GM18873 (cell line): Measurements from ENCODE around the gene LZTR1.
A peak's percentile ranks its signal among the peaks of the same experiment; 100 is the strongest.

Experiments used
- ATAC-seq: cut with Tn5 transposase; IDR thresholded peaks from one replicate; pipeline ENCODE4 v1.9.1; 2021; ENCODE audit warnings: mild to moderate bottlenecking, moderate library complexity, moderate number of reproducible peaks; ENCODE audit not compliant: unreplicated experiment, low FRiP score

The LZTR1 gene

DNA sequence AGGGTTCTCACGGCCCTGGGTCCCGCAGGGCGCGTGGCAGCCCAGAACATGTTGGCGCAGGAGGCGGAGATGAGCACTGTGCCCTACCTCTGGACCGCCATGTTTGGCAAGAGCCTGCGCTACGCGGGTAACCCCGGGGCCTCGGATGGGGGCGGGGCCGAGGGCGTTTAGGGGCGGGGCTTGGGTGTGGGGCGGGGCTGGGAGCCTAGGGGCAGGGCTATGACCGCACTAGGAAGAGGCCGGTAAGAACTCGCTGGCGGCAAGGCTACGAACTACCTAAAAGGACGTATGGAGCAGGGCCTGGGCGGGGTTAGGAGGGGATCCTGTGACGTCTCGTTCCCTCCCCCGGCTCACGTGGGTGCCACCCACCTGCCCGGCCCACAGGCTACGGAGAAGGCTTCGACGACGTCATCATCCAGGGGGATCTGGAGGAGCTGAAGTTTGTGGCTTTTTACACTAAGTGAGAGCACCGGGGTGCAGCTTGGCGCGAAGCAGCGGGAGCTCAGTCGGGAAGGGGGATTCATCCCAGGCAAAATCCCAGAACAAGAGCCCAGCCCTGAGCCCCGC, 2.8 kb upstream of the LZTR1 start:
- no peak for ATAC-seq

DNA sequence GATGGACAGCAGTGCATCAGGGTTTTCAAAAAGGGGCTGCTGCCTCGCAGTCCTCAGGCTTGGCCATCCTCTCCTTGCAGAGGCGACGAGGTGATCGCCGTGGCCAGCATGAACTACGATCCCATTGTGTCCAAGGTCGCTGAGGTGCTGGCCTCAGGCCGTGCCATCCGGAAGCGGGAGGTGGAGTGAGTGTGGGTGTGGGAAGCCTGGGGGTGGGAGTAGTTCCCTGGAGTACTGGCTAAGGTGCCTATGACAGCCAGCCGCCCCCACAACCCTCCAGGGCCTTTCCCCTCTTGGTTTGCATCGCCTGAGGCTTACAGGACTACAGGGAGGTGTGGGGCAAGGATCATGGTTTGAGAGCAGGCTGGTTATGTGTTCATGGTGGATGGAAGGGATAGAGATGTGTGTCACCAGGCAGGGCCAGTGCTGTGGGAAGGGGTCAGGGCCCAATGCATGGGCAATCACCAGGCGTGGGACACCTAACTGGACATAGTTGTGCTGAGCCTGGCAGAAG, 2.1 kb upstream of the LZTR1 start:
- no peak for ATAC-seq

DNA sequence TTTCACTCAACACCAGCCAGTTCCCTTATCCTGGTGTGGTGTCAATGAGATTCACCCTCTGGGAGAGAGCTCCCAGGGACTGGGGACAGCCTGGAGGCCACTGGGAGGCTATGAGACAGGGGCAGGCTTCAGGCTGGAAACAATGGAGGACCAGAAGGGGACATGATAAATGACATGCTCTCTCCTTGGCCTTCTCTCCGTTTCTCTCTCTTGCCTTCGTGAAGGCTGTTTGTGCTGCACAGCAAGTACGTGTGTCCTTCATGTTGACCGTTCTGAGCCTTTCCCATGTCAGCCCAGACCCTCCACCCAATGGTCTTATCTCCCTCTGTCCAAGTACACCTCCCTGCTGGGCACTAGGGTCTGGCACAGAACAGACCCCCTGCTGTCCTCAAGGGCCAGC, 1.6 kb upstream of the LZTR1 start:
- no peak for ATAC-seq

DNA sequence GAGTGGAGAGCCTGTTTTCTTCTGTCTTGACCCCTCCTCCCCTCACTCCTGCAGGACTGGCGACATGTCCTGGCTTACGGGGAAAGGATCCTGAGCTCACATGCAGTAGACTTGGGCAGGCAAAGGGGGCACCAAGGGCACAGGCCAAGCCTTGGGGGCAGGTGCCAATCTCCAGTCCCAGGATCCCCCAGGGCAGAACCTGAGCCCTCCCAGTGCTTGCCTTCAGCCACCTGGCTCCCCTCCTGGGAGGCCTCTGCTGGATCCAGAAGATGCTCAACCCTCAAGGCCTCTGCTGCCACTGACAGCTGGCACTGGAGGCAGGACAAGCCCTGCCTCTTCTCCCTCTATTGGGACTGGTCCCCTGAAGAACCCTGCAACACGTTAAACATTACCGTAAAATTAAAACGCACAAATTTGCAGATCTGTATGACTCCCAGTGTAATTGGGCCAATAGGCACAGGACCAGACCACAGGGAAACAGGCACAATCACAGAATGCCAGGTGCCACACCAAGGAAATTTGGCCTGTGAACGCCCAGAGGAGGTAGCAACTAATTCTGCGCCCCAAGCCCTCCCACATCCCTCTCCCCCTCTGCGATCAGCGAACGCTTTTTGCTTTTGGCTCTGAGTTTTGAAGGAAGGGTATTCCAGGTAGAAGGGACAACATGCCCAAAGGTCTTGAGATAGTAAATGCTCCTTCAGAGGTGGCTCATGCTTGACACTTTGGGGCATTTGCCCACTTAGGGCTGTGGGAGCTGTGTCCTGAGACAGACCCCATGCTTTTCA, 967 bp upstream of the LZTR1 start:
- no peak for ATAC-seq

DNA sequence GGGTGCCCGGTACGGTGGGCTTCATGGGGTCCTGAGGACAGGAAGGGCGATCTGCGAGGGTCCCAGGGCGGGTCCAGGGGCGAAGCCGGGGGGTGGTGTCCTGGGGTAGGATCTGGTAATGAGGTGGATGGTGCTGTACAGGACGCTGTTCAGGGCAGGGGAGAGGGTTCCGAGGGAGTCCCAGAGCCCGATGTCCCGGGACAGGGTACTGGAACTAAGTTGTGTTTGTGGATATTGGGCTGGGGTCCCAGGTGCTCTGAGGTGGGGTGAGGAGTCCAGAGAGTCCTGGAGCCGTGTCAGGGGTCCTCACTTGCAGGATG, 426 bp downstream of the LZTR1 start:
- ATAC-seq = peak; percentile 11

DNA sequence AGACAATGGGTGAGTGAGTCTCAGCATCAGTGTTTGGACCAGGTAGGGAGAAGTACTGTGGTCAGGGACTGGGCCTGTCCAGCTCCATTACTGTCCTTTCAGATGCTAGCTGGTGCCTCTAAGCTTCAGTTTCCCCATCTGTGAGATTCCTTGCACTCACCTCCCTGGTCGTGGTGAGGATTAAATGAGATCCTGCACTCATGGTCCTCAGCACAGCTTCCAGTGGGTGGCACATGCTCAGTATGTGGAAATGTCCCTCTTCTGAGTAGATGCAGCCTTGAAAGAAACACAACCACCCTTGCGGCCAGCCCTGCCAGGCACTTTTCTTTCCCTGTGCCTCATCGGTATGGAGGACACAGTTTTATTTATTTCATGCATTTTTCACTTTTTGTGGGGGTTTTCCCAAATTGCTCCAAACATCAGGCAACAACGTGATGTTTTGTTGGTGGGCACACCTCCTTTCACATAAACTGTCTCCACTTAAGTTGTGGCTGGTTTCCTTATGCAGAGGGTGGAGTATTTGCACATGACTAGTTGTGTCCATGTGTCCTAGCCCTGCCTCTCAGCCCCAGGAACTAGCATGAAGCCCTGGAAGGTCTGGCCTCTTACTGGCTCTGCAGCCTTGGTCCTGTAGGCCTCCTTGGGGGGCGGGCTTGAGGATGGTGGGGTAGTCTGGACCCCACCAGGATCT, 1.1 kb downstream of the LZTR1 start:
- ATAC-seq = no peak

DNA sequence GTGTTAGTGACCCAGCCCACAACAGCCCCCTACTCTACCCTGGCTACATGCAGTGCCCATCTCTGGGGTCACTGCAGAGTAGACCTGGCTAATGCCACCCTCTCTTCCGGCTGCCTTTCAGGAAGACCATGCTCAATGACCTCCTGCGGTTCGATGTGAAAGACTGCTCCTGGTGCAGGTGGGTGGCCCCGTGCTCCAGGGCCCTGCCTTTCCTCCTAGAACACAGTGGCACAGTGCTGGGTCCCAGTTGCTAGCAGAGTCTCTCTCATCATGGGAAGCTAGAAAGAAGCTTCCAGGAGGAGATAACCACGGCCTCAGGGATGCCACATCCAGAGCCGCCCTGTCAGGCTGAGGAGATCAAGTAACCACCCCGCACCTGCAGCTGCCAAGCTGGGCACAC, 3.6 kb downstream of the LZTR1 start:
- ATAC-seq = no peak

DNA sequence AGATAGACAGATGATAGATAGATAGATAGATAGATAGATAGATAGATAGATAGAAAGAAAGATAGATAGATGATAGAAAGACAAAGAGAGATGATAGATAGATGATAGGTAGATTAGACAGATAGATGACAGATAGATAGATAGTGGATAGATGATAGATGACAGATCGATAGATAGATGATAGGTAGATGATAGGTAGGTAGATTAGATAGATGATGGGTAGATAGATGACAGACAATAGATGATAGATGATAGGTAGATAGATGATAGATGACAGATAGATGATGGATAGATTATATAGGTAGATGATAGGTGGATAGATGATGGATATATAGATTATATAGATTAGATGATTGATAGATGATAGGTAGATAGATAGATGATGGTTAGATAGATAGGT, 4.3 kb downstream of the LZTR1 start:
- ATAC-seq = no peak

DNA sequence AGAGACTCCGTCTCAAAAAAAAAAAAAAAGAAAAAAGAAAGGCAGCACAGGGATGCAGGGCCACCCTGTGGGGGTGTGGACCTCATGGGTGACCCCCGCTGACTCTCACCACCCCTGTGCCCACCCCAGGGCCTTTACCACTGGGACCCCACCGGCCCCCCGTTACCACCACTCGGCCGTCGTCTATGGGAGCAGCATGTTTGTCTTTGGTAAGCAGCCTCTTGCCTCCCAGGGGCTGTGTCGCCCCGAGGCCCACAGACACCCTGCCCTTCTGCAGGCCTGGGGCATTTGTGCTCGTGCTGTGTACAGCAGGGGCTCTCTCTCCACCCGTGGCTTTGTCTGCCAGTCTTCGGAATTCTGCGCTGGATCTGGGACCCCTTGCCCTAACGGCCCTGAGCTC, 5.3 kb downstream of the LZTR1 start:
- no peak for ATAC-seq

DNA sequence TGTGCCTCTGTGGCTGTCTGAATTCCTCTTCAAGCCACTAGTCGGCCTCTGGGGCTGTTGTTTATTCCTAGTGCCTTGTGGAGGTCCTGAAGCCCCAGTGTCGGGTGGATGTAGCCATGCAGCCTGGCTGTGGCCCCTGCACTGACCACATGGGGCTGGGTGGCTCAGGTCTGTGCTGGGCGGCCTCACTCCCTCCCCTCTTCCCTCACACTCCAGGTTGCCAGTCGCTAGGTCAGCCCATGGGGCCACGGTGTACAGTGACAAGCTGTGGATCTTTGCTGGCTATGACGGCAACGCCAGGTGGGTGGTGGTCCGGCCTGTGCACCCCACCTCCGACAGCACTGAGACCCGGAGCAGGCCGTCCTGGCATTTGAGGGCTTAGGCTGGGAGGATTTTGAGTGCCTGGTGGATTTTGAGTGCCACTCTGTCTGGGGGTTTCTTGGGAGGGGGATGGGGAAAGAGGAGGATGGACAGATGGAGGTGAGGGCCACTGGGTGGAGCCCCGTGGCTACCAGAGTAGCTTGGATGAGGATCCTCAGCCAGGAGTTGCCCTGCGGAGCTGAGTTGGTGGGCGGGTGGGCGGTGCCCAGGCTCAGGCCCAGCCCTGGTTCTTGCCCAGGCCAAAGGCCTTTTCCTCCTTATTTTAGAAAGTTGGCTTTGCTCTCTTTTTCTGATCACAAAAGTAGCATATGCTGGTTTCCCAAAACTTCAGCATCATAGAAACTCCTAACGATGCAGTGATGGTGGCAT, 6.7 kb downstream of the LZTR1 start:
- ATAC-seq = no peak

DNA sequence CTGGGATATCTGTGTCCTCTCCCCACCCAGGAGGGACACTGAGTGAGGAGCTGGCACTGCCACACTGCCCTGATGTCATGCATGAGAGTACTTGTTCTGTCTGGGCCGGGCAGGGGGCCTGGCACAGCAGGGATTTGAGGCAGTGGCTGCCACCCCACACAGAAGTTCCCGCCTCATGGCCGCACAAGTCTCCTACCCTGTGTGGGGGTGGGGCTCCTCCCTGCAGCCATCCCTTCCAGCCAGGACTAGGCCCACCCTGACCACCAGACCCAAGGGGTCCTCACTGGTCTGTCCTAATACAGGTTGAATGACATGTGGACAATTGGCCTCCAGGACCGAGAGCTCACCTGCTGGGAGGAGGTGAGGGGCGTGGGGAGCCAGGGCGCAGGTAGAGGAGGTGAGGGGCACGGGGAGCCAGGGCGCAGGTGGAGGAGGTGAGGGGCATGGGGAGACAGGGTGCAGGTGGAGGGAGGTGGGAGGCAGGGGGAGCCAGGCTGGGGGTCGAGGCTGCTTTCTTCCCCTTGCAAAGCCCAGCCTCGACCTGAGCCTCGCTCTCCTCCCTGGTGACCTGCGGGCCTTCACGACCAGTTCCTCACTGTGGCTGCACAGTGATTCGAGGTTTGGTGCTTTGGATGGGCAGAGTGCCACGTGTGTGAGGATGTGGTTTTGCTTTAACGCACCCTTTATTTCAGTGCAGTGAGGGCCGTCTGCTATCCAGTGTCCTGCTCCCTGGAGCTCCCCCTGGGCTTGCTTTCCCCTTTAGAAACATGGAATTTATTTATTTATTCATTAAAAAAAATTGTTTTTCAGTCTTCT, 7.4 kb downstream of the LZTR1 start:
- ATAC-seq = no peak

DNA sequence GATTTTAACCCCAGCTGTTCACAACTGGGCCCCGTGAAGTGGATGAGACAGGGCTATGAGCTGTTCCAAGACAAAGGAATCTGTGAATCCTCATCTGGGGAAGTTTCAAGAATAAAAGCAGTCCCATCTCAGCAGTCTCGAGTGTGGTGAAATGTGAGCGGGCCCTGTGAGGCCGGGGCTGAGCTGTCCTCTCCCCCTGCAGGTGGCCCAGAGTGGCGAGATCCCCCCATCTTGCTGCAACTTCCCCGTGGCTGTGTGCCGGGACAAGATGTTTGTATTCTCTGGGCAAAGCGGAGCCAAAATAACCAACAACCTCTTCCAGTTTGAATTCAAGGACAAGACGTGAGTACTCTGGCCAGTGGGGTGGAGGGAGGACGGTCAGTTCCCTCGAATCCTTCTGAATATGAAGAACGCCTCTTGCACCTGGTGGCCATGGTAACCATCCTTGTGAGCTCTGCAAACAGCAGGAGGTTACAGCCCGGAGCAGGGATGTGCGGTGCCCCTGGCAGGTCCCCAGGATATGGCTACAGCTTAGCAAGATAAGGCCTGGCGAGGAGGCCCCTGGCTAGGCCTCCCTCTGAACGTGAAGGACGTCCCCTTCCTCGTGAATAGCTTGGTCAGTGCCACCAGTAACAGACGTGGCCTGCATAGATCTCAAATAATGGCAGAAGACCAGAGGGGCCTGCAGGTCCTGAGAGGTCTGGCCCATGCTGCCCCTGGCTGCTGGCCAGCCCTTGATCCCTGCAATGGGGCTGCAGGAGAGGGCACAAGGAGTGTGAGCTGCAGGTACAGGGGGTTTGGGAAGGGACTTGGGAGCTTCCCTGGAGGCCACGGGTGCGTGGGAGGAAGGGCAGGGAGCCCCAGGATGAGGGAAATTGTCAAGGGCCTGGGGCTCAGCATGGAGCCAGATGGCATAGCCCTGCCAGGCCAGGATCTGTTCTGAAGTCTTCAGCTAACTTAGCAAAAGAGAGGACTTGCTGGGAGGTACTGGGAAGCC, 8.4 kb downstream of the LZTR1 start:
- no peak for ATAC-seq

DNA sequence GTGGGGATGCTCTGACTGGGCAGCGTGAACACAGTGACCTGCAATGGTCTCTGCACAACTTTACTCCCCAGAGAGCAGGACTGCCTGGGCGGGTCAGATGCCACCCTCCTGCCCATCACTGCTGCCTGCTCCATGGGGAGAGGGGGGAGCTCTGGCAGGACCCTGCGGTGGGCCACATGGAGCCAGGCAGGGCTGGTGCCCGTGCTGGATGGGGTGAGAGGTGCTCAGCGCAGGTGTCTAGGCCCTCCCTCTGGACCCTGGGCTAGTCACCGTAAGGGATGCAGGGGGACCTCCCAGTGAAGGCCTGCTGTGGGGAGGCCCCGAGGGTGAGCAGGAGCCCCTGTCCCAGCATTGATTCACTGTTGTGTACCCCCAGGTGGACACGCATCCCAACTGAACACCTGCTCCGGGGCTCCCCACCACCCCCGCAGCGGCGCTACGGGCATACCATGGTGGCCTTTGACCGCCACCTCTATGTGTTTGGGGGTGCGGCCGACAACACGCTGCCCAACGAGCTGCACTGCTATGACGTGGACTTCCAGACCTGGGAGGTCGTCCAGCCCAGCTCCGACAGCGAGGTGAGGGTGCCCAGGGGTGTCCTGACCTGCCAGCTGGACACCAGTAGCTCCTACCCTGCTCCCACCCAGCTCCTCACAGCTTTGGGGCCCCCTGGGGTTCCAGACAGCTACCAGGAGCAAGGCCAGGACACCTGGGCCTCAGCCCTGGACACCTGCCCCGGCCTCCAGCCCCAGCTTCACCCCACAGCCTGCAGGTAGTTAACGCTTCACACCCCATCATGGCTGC, 9.4 kb downstream of the LZTR1 start:
- ATAC-seq = no peak

DNA sequence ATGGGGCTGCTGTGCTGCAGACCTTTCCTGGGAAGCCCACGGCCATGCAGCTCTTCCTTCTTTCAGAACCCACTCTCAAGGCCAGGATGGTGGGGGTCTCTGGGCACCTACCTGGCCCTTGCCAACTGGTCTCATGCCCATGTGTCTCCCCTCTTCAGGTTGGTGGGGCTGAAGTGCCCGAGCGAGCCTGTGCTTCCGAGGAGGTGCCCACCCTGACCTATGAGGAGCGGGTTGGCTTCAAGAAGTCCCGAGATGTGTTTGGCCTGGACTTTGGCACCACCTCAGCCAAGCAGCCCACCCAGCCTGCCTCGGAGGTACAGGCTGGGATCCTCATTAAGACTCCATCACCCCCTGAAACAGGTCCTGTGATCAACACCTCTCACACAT, 10.0 kb downstream of the LZTR1 start:
- no peak for ATAC-seq

DNA sequence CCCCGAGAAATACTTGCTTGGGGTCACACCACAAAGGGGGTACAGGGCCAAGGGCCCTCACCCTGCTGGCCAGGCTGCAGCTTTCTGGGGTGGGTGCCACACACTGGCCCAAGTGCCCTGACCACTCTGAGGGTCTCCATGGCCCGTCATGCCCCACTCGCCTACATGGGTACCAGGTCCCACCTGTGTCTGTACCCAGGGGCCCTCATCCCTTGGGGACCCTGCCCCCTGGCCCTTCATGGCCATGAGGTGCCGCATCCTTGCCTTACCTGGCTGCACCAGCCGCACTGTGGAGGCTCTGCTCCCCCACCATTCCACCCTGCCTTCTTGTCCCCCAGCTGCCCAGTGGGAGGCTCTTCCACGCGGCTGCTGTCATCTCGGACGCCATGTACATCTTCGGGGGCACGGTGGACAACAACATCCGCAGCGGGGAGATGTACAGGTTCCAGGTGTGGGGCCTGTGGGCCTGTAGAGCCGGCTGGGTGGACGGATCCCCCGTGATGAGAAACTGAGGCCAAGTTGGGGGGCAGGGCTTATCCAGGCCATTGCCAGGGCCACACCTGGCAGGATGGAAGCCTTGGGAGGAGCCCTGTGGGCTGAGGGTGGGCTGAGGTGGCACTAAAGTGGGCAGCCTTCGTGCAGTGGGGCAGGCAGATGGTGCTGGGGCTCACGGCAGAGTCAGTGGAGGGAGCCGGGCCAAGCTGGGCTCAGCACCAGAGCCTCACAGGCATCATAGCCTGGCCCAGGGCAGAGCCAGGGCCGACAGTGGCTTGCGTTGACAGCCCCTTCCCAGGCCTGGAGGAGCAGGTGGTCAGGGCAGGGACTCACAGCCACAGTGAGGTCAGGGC, 10.6 kb downstream of the LZTR1 start:
- no peak for ATAC-seq

DNA sequence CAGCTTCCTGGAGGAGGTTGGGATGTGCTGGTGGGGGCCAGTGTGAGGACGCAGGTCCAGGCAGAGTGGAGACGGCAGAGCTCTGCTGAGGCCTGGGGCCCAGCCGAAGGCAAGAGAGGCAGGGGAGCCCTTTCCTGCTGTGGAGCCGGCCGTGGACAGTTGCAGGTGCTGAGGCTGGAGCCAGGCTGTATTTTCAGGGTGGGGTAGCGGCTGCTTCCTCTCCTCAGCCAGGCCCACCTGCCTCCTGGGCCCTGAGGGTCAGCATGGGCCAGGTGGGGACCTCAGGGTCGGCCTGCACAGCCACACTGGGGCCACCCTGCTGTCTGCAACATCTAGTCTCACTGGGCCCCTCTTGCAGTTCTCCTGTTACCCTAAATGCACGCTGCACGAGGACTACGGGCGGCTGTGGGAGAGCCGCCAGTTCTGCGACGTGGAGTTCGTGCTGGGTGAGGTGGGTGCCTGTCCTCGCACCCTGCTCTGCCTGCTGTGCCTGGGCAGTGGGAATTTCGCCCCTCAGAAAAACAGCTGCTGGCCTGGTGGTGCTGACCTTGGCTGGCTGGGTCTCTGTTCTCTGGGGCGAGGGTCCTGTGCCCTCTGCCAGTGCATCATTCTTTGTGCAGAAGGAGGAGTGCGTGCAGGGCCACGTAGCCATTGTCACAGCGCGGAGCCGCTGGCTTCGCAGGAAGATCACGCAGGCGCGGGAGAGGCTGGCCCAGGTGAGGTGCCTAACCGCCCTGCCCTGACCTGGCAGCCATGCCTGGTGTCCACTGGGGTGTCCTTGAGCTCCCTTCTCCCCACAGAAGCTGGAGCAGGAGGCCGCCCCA, 11.4 kb downstream of the LZTR1 start:
- no peak for ATAC-seq
